GM23248 (cell line): ENCODE measurements around the gene NAP1L5.

Experiments used
- EZH2 ChIP-seq: fragments of 200-600 bp; sonication (generic); IDR thresholded peaks from 2 replicates; pipeline ENCODE4 v1.6.1; 2018; ENCODE audit warnings: antibody characterized with exemption, mild to moderate bottlenecking; ENCODE audit not compliant: insufficient read depth, poor library complexity, severe bottlenecking
- EZH2phosphoT487 ChIP-seq: fragments of 200-600 bp; sonication (generic); IDR thresholded peaks from 2 replicates; pipeline ENCODE4 v1.6.1; 2018; ENCODE audit warnings: antibody characterized with exemption, moderate library complexity, mild to moderate bottlenecking, low read depth; ENCODE audit not compliant: insufficient read depth

DNA sequence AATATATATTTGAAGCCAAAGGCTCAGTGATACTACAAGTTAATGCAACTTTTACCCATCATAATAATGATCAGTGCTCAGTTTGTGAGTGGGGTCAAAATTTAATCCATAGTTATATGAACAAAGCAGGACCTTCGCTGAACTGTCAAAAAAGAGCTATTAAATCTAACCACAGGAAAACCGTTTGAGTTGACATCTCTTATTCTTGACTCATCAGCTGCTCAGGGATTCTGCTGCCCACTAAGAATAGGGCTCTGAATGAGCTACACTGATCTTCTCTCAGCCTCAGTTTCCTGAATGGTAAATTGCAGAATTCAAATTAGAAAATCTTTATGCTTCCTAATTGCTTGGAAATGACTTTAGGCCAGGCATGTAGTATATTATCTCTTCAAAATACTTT, 44.9 kb upstream of the NAP1L5 start:
- no peak for TF ChIP-seq EZH2
- TF ChIP-seq EZH2phosphoT487: no peak
